ENCODE data around the gene GRWD1.

The GRWD1 gene

DNA sequence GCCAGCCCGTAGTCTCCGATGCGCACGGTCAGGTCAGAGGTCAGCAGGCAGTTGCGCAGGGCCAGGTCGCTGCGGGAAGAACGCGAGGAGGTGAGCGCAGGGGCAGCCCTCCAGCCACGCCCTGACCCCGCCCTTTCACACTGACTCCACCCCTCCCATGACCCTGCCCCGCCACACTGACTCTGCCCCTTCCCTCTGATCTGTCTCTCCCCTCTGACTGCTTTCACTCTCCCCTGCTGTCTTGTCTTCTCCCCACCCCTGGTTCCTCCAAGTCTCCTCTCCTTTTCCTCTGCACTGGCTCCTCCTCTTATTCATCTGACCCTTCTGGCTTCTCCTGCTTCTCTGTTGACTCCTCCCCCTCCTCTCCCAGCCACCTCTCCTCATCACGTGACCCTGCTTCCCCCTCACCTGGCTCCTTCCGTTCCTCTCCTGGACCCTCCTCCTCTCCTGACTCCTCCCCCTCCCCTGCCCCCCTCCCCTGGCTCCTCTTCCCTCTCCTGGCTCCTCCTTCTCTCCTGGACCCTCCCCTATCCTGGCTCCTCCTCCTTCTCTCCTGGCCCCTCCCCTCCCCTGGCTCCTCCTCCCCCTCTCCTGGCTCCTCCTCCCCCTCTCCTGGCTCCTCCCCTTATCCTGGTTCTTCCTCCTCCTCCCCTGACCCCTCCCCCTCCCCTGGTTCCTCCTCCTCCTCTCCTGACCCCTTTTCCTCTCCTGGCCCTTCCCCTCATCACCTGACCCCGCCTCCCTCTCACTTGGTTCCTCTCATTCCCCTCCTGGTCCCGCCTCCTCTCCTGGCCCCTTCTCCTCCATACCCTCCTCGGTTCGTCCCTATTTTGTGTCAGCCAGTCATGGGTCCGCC lies 55.9 kb downstream of the GRWD1 start:
- in situ Hi-C loops (cut with HindIII; ENCODE audit: low sequenced_read_pairs), result no loop called here
- TF ChIP-seq, protein P1, sequence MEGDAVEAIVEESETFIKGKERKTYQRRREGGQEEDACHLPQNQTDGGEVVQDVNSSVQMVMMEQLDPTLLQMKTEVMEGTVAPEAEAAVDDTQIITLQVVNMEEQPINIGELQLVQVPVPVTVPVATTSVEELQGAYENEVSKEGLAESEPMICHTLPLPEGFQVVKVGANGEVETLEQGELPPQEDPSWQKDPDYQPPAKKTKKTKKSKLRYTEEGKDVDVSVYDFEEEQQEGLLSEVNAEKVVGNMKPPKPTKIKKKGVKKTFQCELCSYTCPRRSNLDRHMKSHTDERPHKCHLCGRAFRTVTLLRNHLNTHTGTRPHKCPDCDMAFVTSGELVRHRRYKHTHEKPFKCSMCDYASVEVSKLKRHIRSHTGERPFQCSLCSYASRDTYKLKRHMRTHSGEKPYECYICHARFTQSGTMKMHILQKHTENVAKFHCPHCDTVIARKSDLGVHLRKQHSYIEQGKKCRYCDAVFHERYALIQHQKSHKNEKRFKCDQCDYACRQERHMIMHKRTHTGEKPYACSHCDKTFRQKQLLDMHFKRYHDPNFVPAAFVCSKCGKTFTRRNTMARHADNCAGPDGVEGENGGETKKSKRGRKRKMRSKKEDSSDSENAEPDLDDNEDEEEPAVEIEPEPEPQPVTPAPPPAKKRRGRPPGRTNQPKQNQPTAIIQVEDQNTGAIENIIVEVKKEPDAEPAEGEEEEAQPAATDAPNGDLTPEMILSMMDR (IDR thresholded peaks at IDR 0.05; ENCODE audit: low read depth, low read length), result no peak
- no peak for DNase-seq (ENCODE audit: low read depth, low spot score)
- H3K4me3 ChIP-seq (ENCODE audit: low read depth, low read length), result no peak overlapping the region

DNA sequence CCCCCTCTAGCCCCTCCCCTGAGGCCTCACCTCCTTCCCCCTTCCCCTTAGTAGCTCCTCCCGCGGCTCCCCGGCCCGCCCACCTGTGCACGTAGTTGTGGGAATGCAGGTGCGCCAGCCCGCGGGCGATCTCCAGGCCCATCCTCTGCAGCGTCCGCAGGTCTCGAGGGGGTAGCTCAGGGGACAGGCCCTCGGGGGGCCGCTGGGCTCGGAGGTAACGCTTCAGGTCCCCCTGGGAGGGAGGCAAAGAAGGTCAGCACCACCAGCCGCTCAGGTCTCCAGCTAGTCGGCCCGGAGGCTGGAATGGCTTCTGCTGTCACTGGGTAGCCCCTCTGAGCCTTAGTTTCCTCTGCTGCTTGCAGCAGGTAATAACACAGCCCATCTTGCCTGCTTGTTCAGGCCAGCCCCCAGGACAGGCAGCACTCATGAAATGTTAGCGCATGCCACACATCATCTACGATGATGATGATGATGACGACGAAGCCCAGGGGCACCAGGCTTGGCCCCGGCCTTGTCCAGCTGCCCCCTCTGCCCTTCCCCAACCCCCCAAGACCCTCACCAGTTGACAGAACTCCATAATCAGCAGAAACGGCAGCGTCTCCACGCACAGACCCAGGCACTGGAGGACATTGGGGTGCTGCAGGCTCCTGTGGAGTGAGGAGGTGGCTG lies 56.7 kb downstream of the GRWD1 start:
- no peak overlapping the region for H3K4me3 ChIP-seq (ENCODE audit: low read depth, low read length)
- in situ Hi-C loops (cut with HindIII; ENCODE audit: low sequenced_read_pairs), result no loop called here

DNA sequence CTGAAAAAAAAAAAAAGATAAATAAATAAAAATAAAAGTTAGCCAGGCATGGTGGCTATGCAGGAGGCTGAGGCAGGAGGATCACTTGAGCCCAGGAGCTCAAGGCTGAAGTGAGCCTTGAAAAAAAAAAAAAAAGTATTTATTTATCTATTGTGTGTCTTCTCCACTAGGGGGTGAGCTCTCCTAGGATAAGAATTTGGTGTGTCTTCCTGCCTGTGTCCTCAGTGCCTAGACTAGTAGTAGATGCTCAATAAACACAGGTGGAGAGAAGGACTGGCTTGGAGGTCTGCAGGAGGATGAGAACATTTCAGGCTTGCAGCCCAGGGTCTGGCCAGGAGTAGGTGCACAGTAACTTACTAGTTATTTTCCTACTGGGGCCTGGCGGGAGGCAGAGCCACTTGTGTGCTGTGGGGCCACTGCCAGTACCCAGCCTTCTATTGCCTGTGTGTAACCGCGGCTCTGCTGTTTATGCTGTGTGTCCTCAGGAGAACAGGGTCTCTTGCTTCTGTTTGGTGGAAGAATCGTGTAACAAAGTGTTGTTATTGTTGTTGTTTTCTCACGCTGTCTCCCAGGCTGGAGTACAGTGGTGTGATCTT lies 60.5 kb downstream of the GRWD1 start:
- H3K4me3 ChIP-seq (ENCODE audit: low read depth, low read length), result no peak overlapping the region
- peak; percentile 33 for DNase-seq (ENCODE audit: low read depth, low spot score)
- TF ChIP-seq, protein P1 (IDR thresholded peaks at IDR 0.05; ENCODE audit: low read depth, low read length), result peak; percentile 36
- in situ Hi-C loops (cut with HindIII; ENCODE audit: low sequenced_read_pairs), result no loop called here

More for the DNA sequence above, 56.7 kb downstream of the GRWD1 start:
- TF ChIP-seq, protein P1 (IDR thresholded peaks at IDR 0.05; ENCODE audit: low read depth, low read length), result no peak
- DNase-seq (ENCODE audit: low read depth, low spot score), result no peak
